Effector memory CD4-positive, alpha-beta T cell (primary cell): Measurements from ENCODE around the gene ADORA1.

Experiments used
- DNase-seq, 3 donors: peaks; one replicate each; pipeline ENCODE4 v3.0.0-alpha.2; 2020
- H3K27ac ChIP-seq: 2 replicates; pipeline ENCODE4 v1.7.0; 2013; ENCODE audit warnings: mild to moderate bottlenecking, low read length, moderate library complexity; ENCODE audit not compliant: insufficient read depth, poor library complexity, severe bottlenecking
- H3K27me3 ChIP-seq: replicated peaks from 2 replicates; pipeline ENCODE4 v1.7.0; 2013; ENCODE audit warnings: mild to moderate bottlenecking, low read length; ENCODE audit not compliant: insufficient read depth, control insufficient read depth, poor library complexity, severe bottlenecking
- H3K36me3 ChIP-seq: 2 replicates; pipeline ENCODE4 v1.7.0; 2013; ENCODE audit warnings: mild to moderate bottlenecking, low read length, moderate library complexity; ENCODE audit not compliant: control insufficient read depth, insufficient read depth
- H3K4me1 ChIP-seq: 2 replicates; pipeline ENCODE4 v1.7.0; 2013; ENCODE audit warnings: low read length, mild to moderate bottlenecking; ENCODE audit not compliant: control insufficient read depth, insufficient read depth, poor library complexity, severe bottlenecking
- H3K4me3 ChIP-seq: 2 replicates; pipeline ENCODE4 v1.7.0; 2013; ENCODE audit warnings: low read length, low read depth, mild to moderate bottlenecking; ENCODE audit not compliant: insufficient read depth, poor library complexity, severe bottlenecking
- H3K9me3 ChIP-seq: 2 replicates; pipeline ENCODE4 v1.7.0; 2013; ENCODE audit warnings: mild to moderate bottlenecking, low read length, moderate library complexity; ENCODE audit not compliant: control insufficient read depth

The ADORA1 gene

DNA sequence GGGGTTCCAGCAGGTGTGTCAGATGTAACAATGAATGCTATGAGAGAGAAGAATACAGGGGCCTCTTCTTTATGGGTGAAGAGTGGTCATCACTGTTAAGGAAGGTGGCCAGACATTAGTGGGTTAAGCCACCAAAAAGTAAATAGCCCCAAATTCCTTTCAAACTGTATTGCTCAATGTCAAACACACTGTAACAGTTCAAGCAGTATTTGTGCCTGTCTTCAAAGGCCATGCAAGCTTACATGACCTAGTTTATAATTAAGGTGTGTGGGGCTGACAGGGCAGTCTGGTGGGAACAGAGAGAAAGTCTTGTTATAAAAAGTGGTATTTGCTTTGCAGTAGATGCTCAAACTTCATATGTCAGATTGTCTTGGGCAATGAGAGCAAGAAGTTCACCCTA, 83.5 kb downstream of the ADORA1 start:
- no peaks in the 10 kb centered on the region for H3K4me1 ChIP-seq
- H3K36me3 ChIP-seq, result no peaks in the 10 kb centered on the region

DNA sequence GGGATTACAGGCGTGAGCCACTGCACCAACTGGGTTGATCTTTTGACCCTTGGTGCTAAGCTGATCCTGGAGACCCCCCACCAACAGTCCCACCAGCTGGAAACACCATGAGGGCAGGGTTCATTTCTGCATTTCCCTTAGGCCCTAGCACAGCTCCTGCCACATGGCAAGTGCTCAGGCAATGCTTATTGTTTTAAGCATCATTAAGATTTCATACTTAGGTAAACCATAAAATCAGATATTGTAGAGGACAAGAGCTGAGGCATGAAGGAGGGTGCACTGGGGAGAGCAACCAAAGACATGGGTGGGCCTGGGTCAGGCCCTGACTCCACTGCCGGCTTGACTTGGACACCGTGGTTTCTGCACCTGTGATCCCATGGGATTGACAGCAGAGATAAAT, 84.3 kb downstream of the ADORA1 start:
- Histone ChIP-seq H3K4me3 (no peak overlapping the region), H3K27me3 (no peaks in the 10 kb centered on the region), H3K9me3 (no peaks in the 10 kb centered on the region), H3K4me1 (no peaks in the 10 kb centered on the region), H3K27ac (no peak overlapping the region), H3K36me3 (no peaks in the 10 kb centered on the region)
- no peak for DNase-seq

More for the DNA sequence above, 83.5 kb downstream of the ADORA1 start:
- Histone ChIP-seq H3K27ac (no peak overlapping the region), H3K4me3 (no peak overlapping the region), H3K9me3 (no peaks in the 10 kb centered on the region), H3K27me3 (no peaks in the 10 kb centered on the region)
- DNase-seq, result no peak

DNA sequence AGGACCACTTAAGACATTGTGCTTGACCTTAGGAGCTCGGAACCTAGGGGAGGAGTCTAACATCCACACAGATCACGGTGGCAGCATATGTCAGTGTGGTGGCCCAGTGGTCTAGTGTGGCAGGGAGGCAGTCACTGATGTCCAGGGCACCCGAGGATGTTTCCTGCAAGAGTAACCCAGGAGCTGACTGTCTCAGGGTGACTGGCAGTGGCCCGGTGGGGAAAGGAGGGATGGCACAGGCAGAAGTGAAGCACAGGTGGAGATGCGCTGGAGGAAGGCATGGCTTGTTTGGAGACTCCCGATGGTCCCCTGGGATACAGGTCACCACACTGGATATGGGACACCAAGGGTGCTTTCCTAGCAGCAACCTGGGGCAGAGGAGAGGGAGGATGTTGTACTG, 85.6 kb downstream of the ADORA1 start:
- DNase-seq, result no peak
- Histone ChIP-seq H3K9me3 (no peaks in the 10 kb centered on the region), H3K36me3 (no peaks in the 10 kb centered on the region), H3K27ac (no peak overlapping the region), H3K4me3 (no peak overlapping the region), H3K4me1 (no peaks in the 10 kb centered on the region), H3K27me3 (no peaks in the 10 kb centered on the region)

DNA sequence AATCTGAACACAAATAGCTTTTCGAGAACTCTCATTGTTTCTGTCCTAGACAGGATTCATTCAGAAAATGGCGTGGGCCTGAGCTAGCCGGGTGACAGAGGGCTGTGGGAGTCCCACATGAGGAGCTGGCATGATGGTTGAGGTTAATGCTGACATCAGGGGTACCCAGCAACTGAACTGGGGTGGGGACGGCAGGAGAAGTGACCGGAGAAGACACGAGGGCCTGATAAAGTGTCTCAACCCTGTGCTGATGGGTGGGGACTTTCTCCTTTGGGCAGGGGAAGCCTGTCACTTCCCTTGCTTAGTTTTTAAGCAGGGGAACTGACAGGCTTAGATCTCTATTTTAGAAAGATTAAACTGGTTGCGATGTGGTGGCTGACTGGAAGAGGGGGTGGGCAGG, 87.3 kb downstream of the ADORA1 start:
- no peaks in the 10 kb centered on the region for H3K27me3 ChIP-seq
- no peak for DNase-seq
- H3K9me3 ChIP-seq, result no peaks in the 10 kb centered on the region
- no peaks in the 10 kb centered on the region for H3K36me3 ChIP-seq
- no peak overlapping the region for H3K27ac ChIP-seq
- no peak overlapping the region for H3K4me3 ChIP-seq
- no peaks in the 10 kb centered on the region for H3K4me1 ChIP-seq

DNA sequence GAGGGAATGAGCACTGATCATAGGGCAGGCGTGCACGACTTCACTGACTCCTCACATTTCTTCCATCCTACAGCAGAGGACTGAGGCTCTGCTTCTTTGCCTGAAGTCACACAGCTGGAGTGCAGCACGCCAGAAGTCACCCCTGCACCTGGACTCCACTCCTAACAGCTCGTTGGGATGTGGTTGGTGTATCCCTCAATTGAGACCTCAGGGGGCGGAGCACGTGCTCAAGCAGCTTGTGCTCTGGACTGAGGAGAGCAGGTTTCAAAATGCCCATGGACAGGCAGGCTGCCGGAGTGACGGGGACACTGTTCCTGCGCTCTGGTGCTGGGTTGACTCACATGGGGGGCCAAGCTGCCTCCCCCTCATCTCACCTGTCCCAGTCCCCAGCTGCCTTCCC, 88.0 kb downstream of the ADORA1 start:
- Histone ChIP-seq H3K36me3 (no peaks in the 10 kb centered on the region), H3K4me3 (no peak overlapping the region), H3K4me1 (no peaks in the 10 kb centered on the region), H3K27ac (no peak overlapping the region), H3K27me3 (no peaks in the 10 kb centered on the region), H3K9me3 (no peaks in the 10 kb centered on the region)
- DNase-seq, result no peak

DNA sequence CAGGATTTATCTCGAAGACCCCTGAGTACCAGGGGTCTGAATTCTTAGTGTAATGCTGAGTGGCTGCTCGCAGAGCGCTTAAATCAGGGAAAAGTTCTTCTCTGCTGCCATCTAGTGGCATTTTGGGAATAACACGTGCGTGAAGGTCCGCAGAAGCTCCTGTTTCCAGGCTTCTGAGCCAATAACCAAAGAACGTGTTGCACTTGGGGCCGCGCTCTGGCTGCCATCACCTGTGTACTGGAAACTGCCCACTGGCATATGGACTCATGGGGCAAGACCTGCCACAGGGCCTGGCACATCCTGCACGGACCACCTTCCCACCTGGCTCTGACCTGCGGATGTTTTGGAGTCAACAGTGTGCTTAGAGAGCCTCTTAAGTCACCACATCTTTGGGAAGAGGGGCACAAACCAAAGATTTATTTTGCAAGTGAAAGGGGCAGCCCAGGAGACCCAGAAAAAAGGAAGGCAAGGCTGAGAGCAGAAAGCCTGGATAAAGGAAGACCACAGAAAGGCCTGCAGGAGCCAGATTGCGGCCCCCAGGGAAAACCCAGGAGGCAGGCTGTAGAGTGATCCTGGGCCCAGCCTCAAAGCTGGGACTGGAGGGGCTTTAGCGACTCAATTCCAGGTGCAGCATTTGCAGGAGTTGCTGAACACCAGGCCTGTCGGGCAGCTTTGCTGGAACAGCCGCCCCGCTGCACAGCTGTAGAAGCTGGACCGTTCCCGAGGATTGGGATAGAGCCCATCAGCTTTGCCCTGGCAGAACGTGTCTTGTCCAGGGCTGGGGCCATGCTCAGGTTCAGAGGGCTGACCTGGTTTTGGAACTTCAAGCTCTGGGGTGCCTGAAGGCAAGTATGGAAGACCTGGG, 89.0 kb downstream of the ADORA1 start:
- Histone ChIP-seq H3K36me3 (no peaks in the 10 kb centered on the region), H3K27ac (no peak overlapping the region), H3K27me3 (no peaks in the 10 kb centered on the region), H3K9me3 (no peaks in the 10 kb centered on the region), H3K4me1 (no peaks in the 10 kb centered on the region), H3K4me3 (no peak overlapping the region)
- DNase-seq, result peak in 2 of 3 donors; percentile 5 to 32
